ENCODE data around the gene SH2D2A. TPM values are rescaled to one million over a fixed set of nuclear protein-coding genes. Genes with fewer than 3 reads are reported as not detected.

SH2D2A gene
- total RNA-seq = 283 and 286 TPM in 2 replicates

- H3K36me3 Mint-ChIP-seq (ENCODE audit: low read depth) = peaks cover 47% of the 10 kb centered on the region
- no peaks in the 10 kb centered on the region for H3K27me3 Mint-ChIP-seq (ENCODE audit: insufficient read depth)
- DNase-seq (ENCODE audit: low spot score) = peak; percentile 94
- peaks cover 69% of the 10 kb centered on the region for H3K4me1 Mint-ChIP-seq (ENCODE audit: low read depth)
- peaks cover 5% of the 10 kb centered on the region for H3K9me3 Mint-ChIP-seq
- intact Hi-C loops (cut with micrococcal nuclease) = loop anchor here (1.0 to 10.0 kb wide), 7 partner anchors 44 to 318 kb away; partner anchors contain the start of genes ETV3, ISG20L2, MEF2D and METTL25B
- peak within 1 kb of the TSS; percentile 100 for H3K27ac Mint-ChIP-seq
- peak within 1 kb of the TSS; percentile 85 for H3K4me3 Mint-ChIP-seq
Measured at GRCh38 chr1:156816561-156817328, at the start of gene SH2D2A. SH2D2A (minus strand) TSS chr1:156816848; CDS start chr1:156816708, 140 bp downstream.

GRCh38 chr1:156865865-156866248, 49.2 kb upstream of the SH2D2A start:
- Mint-ChIP-seq H3K9me3 (no peaks in the 10 kb centered on the region), H3K27ac (peak overlapping the region; percentile 88), H3K4me1 (ENCODE audit: low read depth) (peaks cover 83% of the 10 kb centered on the region), H3K4me3 (peak overlapping the region; percentile 46), H3K36me3 (ENCODE audit: low read depth) (peaks cover 30% of the 10 kb centered on the region), H3K27me3 (ENCODE audit: insufficient read depth) (peaks cover 4% of the 10 kb centered on the region)
- DNase-seq (ENCODE audit: low spot score) = no peak
- intact Hi-C loops (cut with micrococcal nuclease) = no loop called here

- Mint-ChIP-seq H3K4me1 (ENCODE audit: low read depth) (peaks cover 80% of the 10 kb centered on the region), H3K27ac (peak overlapping the region; percentile 88), H3K27me3 (ENCODE audit: insufficient read depth) (peaks cover 2% of the 10 kb centered on the region), H3K9me3 (no peaks in the 10 kb centered on the region), H3K36me3 (ENCODE audit: low read depth) (peaks cover 27% of the 10 kb centered on the region), H3K4me3 (peak overlapping the region; percentile 46)
- intact Hi-C loops (cut with micrococcal nuclease) = no loop called here
- DNase-seq (ENCODE audit: low spot score) = no peak
Measured at GRCh38 chr1:156865258-156865657, 48.6 kb upstream of the SH2D2A start.

GRCh38 chr1:156864796-156865195, 48.1 kb upstream of the SH2D2A start:
- peak overlapping the region; percentile 46 for H3K4me3 Mint-ChIP-seq
- H3K27me3 Mint-ChIP-seq (ENCODE audit: insufficient read depth) = no peaks in the 10 kb centered on the region
- no peaks in the 10 kb centered on the region for H3K9me3 Mint-ChIP-seq
- DNase-seq (ENCODE audit: low spot score) = no peak
- H3K4me1 Mint-ChIP-seq (ENCODE audit: low read depth) = peaks cover 81% of the 10 kb centered on the region
- H3K27ac Mint-ChIP-seq = peak overlapping the region; percentile 88
- H3K36me3 Mint-ChIP-seq (ENCODE audit: low read depth) = peaks cover 22% of the 10 kb centered on the region
- intact Hi-C loops (cut with micrococcal nuclease) = loop anchor here (5.0 kb wide), 1 partner anchor 1657 kb away; the partner anchor contains the start of genes MTX1 and THBS3

GRCh38 chr1:156863631-156864030, 47.0 kb upstream of the SH2D2A start:
- H3K36me3 Mint-ChIP-seq (ENCODE audit: low read depth) = peaks cover 15% of the 10 kb centered on the region
- no peaks in the 10 kb centered on the region for H3K9me3 Mint-ChIP-seq
- no peak for DNase-seq (ENCODE audit: low spot score)
- H3K4me3 Mint-ChIP-seq = peak overlapping the region; percentile 81
- peaks cover 1% of the 10 kb centered on the region for H3K27me3 Mint-ChIP-seq (ENCODE audit: insufficient read depth)
- intact Hi-C loops (cut with micrococcal nuclease) = loop anchor here (2.0 to 5.0 kb wide), 2 partner anchors 57 to 1656 kb away; partner anchors contain the start of genes LRRC71, MTX1 and THBS3
- H3K27ac Mint-ChIP-seq = peak overlapping the region; percentile 54
- H3K4me1 Mint-ChIP-seq (ENCODE audit: low read depth) = peaks cover 80% of the 10 kb centered on the region

- Mint-ChIP-seq H3K27ac (peak overlapping the region; percentile 54), H3K4me3 (peak overlapping the region; percentile 81), H3K36me3 (ENCODE audit: low read depth) (peaks cover 15% of the 10 kb centered on the region), H3K4me1 (ENCODE audit: low read depth) (peaks cover 82% of the 10 kb centered on the region), H3K9me3 (no peaks in the 10 kb centered on the region), H3K27me3 (ENCODE audit: insufficient read depth) (peaks cover 7% of the 10 kb centered on the region)
- intact Hi-C loops (cut with micrococcal nuclease) = loop anchor here (2.0 to 5.0 kb wide), 2 partner anchors 58 to 1656 kb away; partner anchors contain the start of genes LRRC71, MTX1 and THBS3
- peak; percentile 8 for DNase-seq (ENCODE audit: low spot score)
Measured at GRCh38 chr1:156862997-156863599, 46.5 kb upstream of the SH2D2A start.

- peaks cover 12% of the 10 kb centered on the region for H3K36me3 Mint-ChIP-seq (ENCODE audit: low read depth)
- H3K9me3 Mint-ChIP-seq = no peaks in the 10 kb centered on the region
- H3K4me1 Mint-ChIP-seq (ENCODE audit: low read depth) = peaks cover 77% of the 10 kb centered on the region
- no peak for DNase-seq (ENCODE audit: low spot score)
- intact Hi-C loops (cut with micrococcal nuclease) = loop anchor here (2.0 to 5.0 kb wide), 2 partner anchors 58 to 1655 kb away; partner anchors contain the start of genes LRRC71, MTX1 and THBS3
- H3K27me3 Mint-ChIP-seq (ENCODE audit: insufficient read depth) = peaks cover 10% of the 10 kb centered on the region
- peak overlapping the region; percentile 54 for H3K27ac Mint-ChIP-seq
- H3K4me3 Mint-ChIP-seq = peak overlapping the region; percentile 81
Measured at GRCh38 chr1:156862584-156862983, 45.9 kb upstream of the SH2D2A start.

- peak; percentile 64 for DNase-seq (ENCODE audit: low spot score)
- Mint-ChIP-seq H3K27ac (peak within 1 kb of the TSS; percentile 80), H3K4me3 (peak within 1 kb of the TSS; percentile 88), H3K27me3 (ENCODE audit: insufficient read depth) (peaks cover 15% of the 10 kb centered on the region), H3K36me3 (ENCODE audit: low read depth) (peaks cover 12% of the 10 kb centered on the region), H3K9me3 (no peaks in the 10 kb centered on the region), H3K4me1 (ENCODE audit: low read depth) (peaks cover 62% of the 10 kb centered on the region)
- intact Hi-C loops (cut with micrococcal nuclease) = loop anchor here (1.0 to 5.0 kb wide), 8 partner anchors 13 to 1654 kb away; partner anchors contain the start of genes MTX1, PRCC, SH2D2A and THBS3
Measured at GRCh38 chr1:156860628-156861423, 44.2 kb upstream of the SH2D2A start, which contains the start of gene NTRK1. NTRK1 (plus strand) TSS chr1:156860865; CDS start chr1:156860935, 70 bp downstream.

- H3K4me1 Mint-ChIP-seq (ENCODE audit: low read depth) = peaks cover 56% of the 10 kb centered on the region
- peaks cover 15% of the 10 kb centered on the region for H3K27me3 Mint-ChIP-seq (ENCODE audit: insufficient read depth)
Measured at GRCh38 chr1:156860113-156860627, 43.5 kb upstream of the SH2D2A start.

GRCh38 chr1:156859523-156860112, 43.0 kb upstream of the SH2D2A start:
- Mint-ChIP-seq H3K4me3 (peak overlapping the region; percentile 88), H3K4me1 (ENCODE audit: low read depth) (peaks cover 50% of the 10 kb centered on the region), H3K27ac (no peak overlapping the region), H3K27me3 (ENCODE audit: insufficient read depth) (peaks cover 15% of the 10 kb centered on the region), H3K36me3 (ENCODE audit: low read depth) (peaks cover 9% of the 10 kb centered on the region), H3K9me3 (no peaks in the 10 kb centered on the region)
- DNase-seq (ENCODE audit: low spot score) = no peak
- intact Hi-C loops (cut with micrococcal nuclease) = loop anchor here (1.0 to 5.0 kb wide), 9 partner anchors 11 to 1652 kb away; partner anchors contain the start of genes MTX1, PRCC, SH2D2A and THBS3

More at GRCh38 chr1:156860113-156860627, 43.5 kb upstream of the SH2D2A start:
- H3K36me3 Mint-ChIP-seq (ENCODE audit: low read depth) = peaks cover 10% of the 10 kb centered on the region
- H3K27ac Mint-ChIP-seq = peak overlapping the region; percentile 80
- no peaks in the 10 kb centered on the region for H3K9me3 Mint-ChIP-seq
- H3K4me3 Mint-ChIP-seq = peak overlapping the region; percentile 88
- intact Hi-C loops (cut with micrococcal nuclease) = loop anchor here (1.0 to 5.0 kb wide), 8 partner anchors 12 to 1653 kb away; partner anchors contain the start of genes MTX1, PRCC, SH2D2A and THBS3
- DNase-seq (ENCODE audit: low spot score) = peak; percentile 53

GRCh38 chr1:156858959-156859522, 42.4 kb upstream of the SH2D2A start, which contains the start of gene INSRR:
INSRR (minus strand) TSS chr1:156859117; CDS start chr1:156858621, 496 bp downstream.
- no peaks in the 10 kb centered on the region for H3K9me3 Mint-ChIP-seq
- peaks cover 9% of the 10 kb centered on the region for H3K36me3 Mint-ChIP-seq (ENCODE audit: low read depth)
- H3K27me3 Mint-ChIP-seq (ENCODE audit: insufficient read depth) = peaks cover 15% of the 10 kb centered on the region
- peaks cover 44% of the 10 kb centered on the region for H3K4me1 Mint-ChIP-seq (ENCODE audit: low read depth)
- peak within 1 kb of the TSS; percentile 88 for H3K4me3 Mint-ChIP-seq
- no peak within 1 kb of the TSS for H3K27ac Mint-ChIP-seq
- DNase-seq (ENCODE audit: low spot score) = no peak
- intact Hi-C loops (cut with micrococcal nuclease) = loop anchor here (1.0 kb wide), 1 partner anchor 133 kb away; no protein-coding TSS in a partner anchor

Data from activated T-helper 1 cell treated with anti-CD3 and anti-CD28 coated beads, Interleukin-12 subunit alpha, Interleukin-12 subunit beta, Interleukin-2, Interleukin-4 antibody, amounts not matched to agents 30 ng/mL and 10 ng/mL and 1 ng/mL, durations not matched to agents 14 hours and 24 hours and 36 hours (primary cell).